ENCODE results near the gene ANKLE1.

- TF ChIP-seq TOX (CRISPR knock-in tag; IDR thresholded peaks at IDR 0.05; ENCODE audit: borderline replicate concordance) (no peak), TCF4 (CRISPR knock-in tag; IDR thresholded peaks at IDR 0.05; ENCODE audit: borderline replicate concordance) (no peak), ZFP30 (CRISPR knock-in tag; IDR thresholded peaks at IDR 0.05) (no peak), BACH2 (CRISPR knock-in tag; IDR thresholded peaks at IDR 0.05; ENCODE audit: borderline replicate concordance) (no peak), ISL1 (CRISPR knock-in tag; IDR thresholded peaks at IDR 0.05) (no peak), POU6F1 (CRISPR knock-in tag; IDR thresholded peaks at IDR 0.05; ENCODE audit: borderline replicate concordance, low read depth) (no peak), PATZ1 (CRISPR knock-in tag; IDR thresholded peaks at IDR 0.05; ENCODE audit: borderline replicate concordance) (no peak), ZFP3 (CRISPR knock-in tag; IDR thresholded peaks at IDR 0.05) (no peak)
Observed at GRCh38 chr19:17302391-17303166, 20.9 kb downstream of the ANKLE1 start.
